Suprapubic skin (tissue), 4 donors: Measurements from ENCODE around the gene ANKRD11. TPM values are rescaled to one million over a fixed set of nuclear protein-coding genes. Genes with fewer than 3 reads are reported as not detected.

Source experiments
- DNase-seq, 2 donors: peaks; one replicate each; pipeline ENCODE4 v3.0.0-alpha.2; 2019; ENCODE audit warnings: low spot score in 2 of 2
- H3K27ac ChIP-seq: fragments of 200-600 bp; sonication (generic); one replicate; pipeline ENCODE4 v1.5.1; 2019
- H3K27me3 ChIP-seq: fragments of 200-600 bp; sonication (generic); one replicate; pipeline ENCODE4 v1.5.1; 2019
- H3K36me3 ChIP-seq: fragments of 200-600 bp; sonication (generic); one replicate; pipeline ENCODE4 v1.5.1; 2019
- H3K4me1 ChIP-seq: fragments of 200-600 bp; sonication (generic); one replicate; pipeline ENCODE4 v1.5.1; 2019
- H3K4me3 ChIP-seq: fragments of 200-600 bp; sonication (generic); one replicate; pipeline ENCODE4 v1.5.1; 2019; ENCODE audit warnings: mild to moderate bottlenecking
- H3K9me3 ChIP-seq: fragments of 200-600 bp; sonication (generic); one replicate; pipeline ENCODE4 v1.5.1; 2019
- CTCF ChIP-seq, 2 donors: fragments of 200-600 bp in 1 of 2; fragments of 450-650 bp in 1 of 2; sonication (generic) in 1 of 2; IDR thresholded peaks; one replicate each; pipeline ENCODE4 v1.5.1; 2016 to 2019; ENCODE audit warnings: antibody characterized with exemption in 2 of 2, mild to moderate bottlenecking in 1 of 2, moderate library complexity in 1 of 2
- EP300 ChIP-seq: sonication (generic); formaldehyde crosslinking; IDR thresholded peaks from one replicate; pipeline ENCODE4 v1.6.1; 2017; ENCODE audit warnings: antibody characterized with exemption
- POLR2A ChIP-seq, 2 donors: fragments of 450-650 bp; IDR thresholded peaks; one replicate each; pipeline ENCODE4 v1.6.1; 2017; ENCODE audit warnings: antibody characterized with exemption in 2 of 2, mild to moderate bottlenecking in 2 of 2, moderate library complexity in 2 of 2
- POLR2AphosphoS5 ChIP-seq, 3 donors: sonication (generic); formaldehyde crosslinking; IDR thresholded peaks; one replicate each; pipeline ENCODE4 v1.6.1; 2017; ENCODE audit warnings: antibody characterized with exemption in 3 of 3
- WGBS: methylation state at CpG from one replicate; pipeline ENCODE4 v1.1.5; 2018; 5-methylcytosine and 5-hydroxymethylcytosine counted together
- total RNA-seq, 4 donors: library from RNA; depleted of rRNA; stranded (reverse); fragments of >200 nt; gene quantifications; one replicate each; pipeline ENCODE4 v1.1.0, GENCODE V29; 2016

Gene ANKRD11
- total RNA-seq, 4 donors from 2014 or later = 85.4 to 212 (median 127) TPM

- Histone ChIP-seq H3K36me3 (no peaks in the 10 kb centered on the region), H3K27me3 (no peaks in the 10 kb centered on the region), H3K27ac (peak overlapping the region; percentile 99), H3K4me3 (peak overlapping the region; percentile 87), H3K9me3 (no peaks in the 10 kb centered on the region), H3K4me1 (peaks cover 36% of the 10 kb centered on the region)
- no peak for DNase-seq
- WGBS = 4% methylated on average over 22 of the region's 22 CpGs
- TF ChIP-seq POLR2A (IDR thresholded peaks at IDR 0.05) (no peak), POLR2AphosphoS5 (IDR thresholded peaks at IDR 0.05) (no peak), EP300 (no peak), CTCF (IDR thresholded peaks at IDR 0.05) (no peak)
Measured at GRCh38 chr16:89491238-89491869, 993 bp upstream of the ANKRD11 start.

- peak overlapping the region; percentile 99 for H3K27ac ChIP-seq
- H3K9me3 ChIP-seq = no peaks in the 10 kb centered on the region
- H3K4me1 ChIP-seq = peaks cover 43% of the 10 kb centered on the region
- H3K36me3 ChIP-seq = no peaks in the 10 kb centered on the region
- no peak for TF ChIP-seq POLR2AphosphoS5 (IDR thresholded peaks at IDR 0.05)
- TF ChIP-seq CTCF (IDR thresholded peaks at IDR 0.05) = no peak
- no peak for TF ChIP-seq EP300
- no peak for TF ChIP-seq POLR2A (IDR thresholded peaks at IDR 0.05)
- no peak for DNase-seq
- H3K4me3 ChIP-seq = peak overlapping the region; percentile 87
- no peaks in the 10 kb centered on the region for H3K27me3 ChIP-seq
- no CpG with 5 or more reads among the region's 81 CpGs for WGBS
Measured at GRCh38 chr16:89489898-89490438, 393 bp downstream of the ANKRD11 start.

GRCh38 chr16:89489040-89489897 lies 1.1 kb downstream of the ANKRD11 start:
- no peaks in the 10 kb centered on the region for H3K27me3 ChIP-seq
- H3K9me3 ChIP-seq = no peaks in the 10 kb centered on the region
- DNase-seq = peak; percentile 94
- H3K36me3 ChIP-seq = no peaks in the 10 kb centered on the region
- WGBS = under 1% methylated on average over 33 of the region's 71 CpGs
- peak overlapping the region; percentile 99 for H3K27ac ChIP-seq
- no peak for TF ChIP-seq EP300
- TF ChIP-seq POLR2AphosphoS5 (IDR thresholded peaks at IDR 0.05) = peak; percentile 58 to 94 (median 61)
- TF ChIP-seq CTCF (IDR thresholded peaks at IDR 0.05) = peak; percentile 8 to 53
- no peak for TF ChIP-seq POLR2A (IDR thresholded peaks at IDR 0.05)
- peaks cover 50% of the 10 kb centered on the region for H3K4me1 ChIP-seq
- peak overlapping the region; percentile 87 for H3K4me3 ChIP-seq

DNA sequence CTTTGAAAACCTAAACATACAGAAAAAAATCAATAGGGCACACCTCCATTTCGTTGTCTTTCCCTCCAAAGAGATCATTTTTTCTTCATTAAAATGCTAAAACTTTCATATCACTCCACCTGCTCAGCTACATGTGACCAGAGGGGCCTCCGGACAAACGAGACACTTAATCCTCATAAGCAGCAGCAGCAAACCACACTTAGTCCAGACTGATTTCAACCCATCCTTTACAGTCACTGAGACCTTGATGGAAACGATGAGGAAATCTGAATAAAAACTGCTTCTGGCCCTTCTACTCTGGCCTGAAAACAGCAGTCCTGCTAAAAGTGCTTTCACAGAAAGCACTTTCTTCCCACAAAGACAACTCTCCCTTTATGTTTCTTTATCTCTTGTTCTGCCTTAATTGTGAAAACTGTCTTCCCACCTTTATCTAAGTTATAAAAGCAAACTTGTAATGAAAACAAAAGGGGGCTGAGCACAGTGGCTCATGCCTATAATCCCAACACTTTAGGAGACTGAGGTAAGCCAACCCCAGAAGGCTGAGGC lies 4.6 kb downstream of the ANKRD11 start:
- TF ChIP-seq POLR2A (IDR thresholded peaks at IDR 0.05) = no peak
- no peak for TF ChIP-seq POLR2AphosphoS5 (IDR thresholded peaks at IDR 0.05)
- TF ChIP-seq CTCF (IDR thresholded peaks at IDR 0.05) = no peak
- TF ChIP-seq EP300 = no peak
- H3K9me3 ChIP-seq = no peaks in the 10 kb centered on the region
- DNase-seq = no peak
- H3K27ac ChIP-seq = no peak overlapping the region
- WGBS = 55% methylated on average over 4 of the region's 4 CpGs
- no peaks in the 10 kb centered on the region for H3K27me3 ChIP-seq
- H3K4me1 ChIP-seq = peaks cover 66% of the 10 kb centered on the region
- H3K36me3 ChIP-seq = no peaks in the 10 kb centered on the region
- H3K4me3 ChIP-seq = no peak overlapping the region
